Gastroesophageal sphincter (tissue), 3 donors: ENCODE measurements around the gene MRPS21.

Experiments
- POLR2A ChIP-seq, 2 donors: fragments of 450-650 bp; IDR thresholded peaks; one replicate each; pipeline ENCODE4 v1.6.1; 2017; ENCODE audit warnings: antibody characterized with exemption in 2 of 2, mild to moderate bottlenecking in 2 of 2, moderate library complexity in 1 of 2
- POLR2AphosphoS5 ChIP-seq: sonication (generic); formaldehyde crosslinking; IDR thresholded peaks from one replicate; pipeline ENCODE4 v1.6.1; 2017; ENCODE audit warnings: antibody characterized with exemption
- TF ChIP-seq, protein P1 (sequence below), 4 experiments: fragments of 200-600 bp in 2 of 4; fragments of 450-650 bp in 2 of 4; sonication (generic) in 1 of 4; IDR thresholded peaks; one replicate each; pipeline ENCODE4 v1.5.1; 2017 to 2019; ENCODE audit warnings: antibody characterized with exemption in 4 of 4, mild to moderate bottlenecking in 2 of 4, moderate library complexity in 2 of 4

DNA sequence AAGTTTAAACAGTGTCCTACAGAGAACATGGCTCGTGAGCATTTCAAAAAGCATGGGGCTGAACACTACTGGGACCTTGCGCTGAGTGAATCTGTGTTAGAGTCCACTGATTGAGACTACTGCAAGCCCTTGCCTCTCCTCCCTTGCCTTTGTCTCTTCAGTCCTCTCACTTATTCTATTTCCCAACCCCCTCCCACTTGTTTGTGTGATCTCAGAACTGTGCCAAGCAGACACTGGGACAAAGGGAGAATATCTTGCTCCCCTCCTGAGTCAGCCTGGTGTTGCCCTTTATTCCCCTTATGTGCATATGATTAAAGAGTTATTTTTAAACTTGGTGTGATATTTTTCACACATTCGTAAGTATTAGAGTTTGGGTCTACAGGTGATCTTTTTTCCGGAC, 59.2 kb downstream of the MRPS21 start:
- TF ChIP-seq, protein P1, sequence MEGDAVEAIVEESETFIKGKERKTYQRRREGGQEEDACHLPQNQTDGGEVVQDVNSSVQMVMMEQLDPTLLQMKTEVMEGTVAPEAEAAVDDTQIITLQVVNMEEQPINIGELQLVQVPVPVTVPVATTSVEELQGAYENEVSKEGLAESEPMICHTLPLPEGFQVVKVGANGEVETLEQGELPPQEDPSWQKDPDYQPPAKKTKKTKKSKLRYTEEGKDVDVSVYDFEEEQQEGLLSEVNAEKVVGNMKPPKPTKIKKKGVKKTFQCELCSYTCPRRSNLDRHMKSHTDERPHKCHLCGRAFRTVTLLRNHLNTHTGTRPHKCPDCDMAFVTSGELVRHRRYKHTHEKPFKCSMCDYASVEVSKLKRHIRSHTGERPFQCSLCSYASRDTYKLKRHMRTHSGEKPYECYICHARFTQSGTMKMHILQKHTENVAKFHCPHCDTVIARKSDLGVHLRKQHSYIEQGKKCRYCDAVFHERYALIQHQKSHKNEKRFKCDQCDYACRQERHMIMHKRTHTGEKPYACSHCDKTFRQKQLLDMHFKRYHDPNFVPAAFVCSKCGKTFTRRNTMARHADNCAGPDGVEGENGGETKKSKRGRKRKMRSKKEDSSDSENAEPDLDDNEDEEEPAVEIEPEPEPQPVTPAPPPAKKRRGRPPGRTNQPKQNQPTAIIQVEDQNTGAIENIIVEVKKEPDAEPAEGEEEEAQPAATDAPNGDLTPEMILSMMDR (IDR thresholded peaks at IDR 0.05): no peak
- TF ChIP-seq POLR2A (IDR thresholded peaks at IDR 0.05): no peak
- TF ChIP-seq POLR2AphosphoS5: no peak
